HepG2 (cell line): ENCODE results near the gene GPR68. TPM values are rescaled to one million over a fixed set of nuclear protein-coding genes. Genes with fewer than 3 reads are reported as not detected.

ENCODE experiments used
- ATAC-seq: fragments of 200-7000 bp; cut with Tn5 transposase; 3 replicates; pipeline ENCODE4 v1.9.1; 2020; ENCODE audit warnings: mild to moderate bottlenecking, moderate library complexity
- BruUV-seq: library from RNA; stranded (reverse); fragments of 400-500 nt; replicated peaks from 2 replicates; lab custom pipeline; 2021; lab: Mats Ljungman, UMichigan
- CTCF ChIA-PET: fragments of 300-600 bp; formaldehyde crosslinking; extraction: SDS; loops from one replicate; lab custom pipeline; 2021; ENCODE audit warnings: low total read pairs, inconsistent platforms, low intra/inter-chr PET ratio; lab: Yijun Ruan, JAX
- POLR2A ChIA-PET: fragments of 350-600 bp; sonication (Branson Sonifier 250); formaldehyde crosslinking; loops from one replicate; lab custom pipeline; 2020; ENCODE audit warnings: antibody characterized with exemption, inconsistent platforms; lab: Yijun Ruan, JAX
- DNase-seq: peaks from one replicate; pipeline ENCODE4 v3.0.0-alpha.2; 2015; ENCODE audit warnings: low spot score
- FAIRE-seq: peaks from 3 replicates; lab custom pipeline; 2011; peaks lifted over from hg19 to GRCh38; lab: Jason Lieb, UNC
- H2AFZ ChIP-seq: one replicate; pipeline ENCODE4 v1.6.1; 2011; ENCODE audit warnings: low read length, inconsistent platforms
- H3K27ac ChIP-seq: fragments of 300-600 bp; 3 replicates; pipeline ENCODE4 v1.8.0; 2011; ENCODE audit warnings: mixed run types, mild to moderate bottlenecking, mixed read lengths, low read length, inconsistent platforms; ENCODE audit not compliant: insufficient read depth; ENCODE audit errors: extremely low read length
- H3K27me3 ChIP-seq, 2 experiments: fragments of 200-600 bp in 1 of 2; 2 replicates in 1 of 2; 3 replicates in 1 of 2; pipeline versions ENCODE4 v1.6.0 to v1.8.0; 2011; ENCODE audit warnings: low read length in 2 of 2, mild to moderate bottlenecking in 2 of 2, moderate library complexity in 2 of 2, inconsistent platforms in 1 of 2; ENCODE audit not compliant: insufficient read depth in 2 of 2, control insufficient read depth in 1 of 2
- H3K36me3 ChIP-seq, 2 experiments: fragments of 200-600 bp in 1 of 2; replicated peaks in 1 of 2; 2 replicates in 1 of 2; 3 replicates in 1 of 2; pipeline versions ENCODE4 v1.5.1 to v1.8.0; 2011; ENCODE audit warnings: low read length in 2 of 2, inconsistent platforms in 1 of 2; ENCODE audit not compliant: insufficient read depth in 2 of 2, control insufficient read depth in 1 of 2
- H3K4me1 ChIP-seq: 2 replicates; pipeline ENCODE4 v1.5.1; 2012; ENCODE audit warnings: low read length, inconsistent platforms; ENCODE audit not compliant: insufficient read depth
- H3K4me2 ChIP-seq: 2 replicates; pipeline ENCODE4 v1.6.0; 2011; ENCODE audit warnings: low read depth, low read length, inconsistent platforms
- H3K4me3 ChIP-seq, 3 experiments: fragments of 200-600 bp in 1 of 3; sonication (generic), shearing (Covaris generic) in 1 of 3; replicated peaks in 1 of 3; 2 replicates each; pipeline ENCODE4 v1.5.1; 2011 to 2016; ENCODE audit warnings: low read length in 3 of 3, inconsistent platforms in 2 of 3, low read depth in 2 of 3, mild to moderate bottlenecking in 2 of 3, control low read depth in 1 of 3, mixed read lengths in 1 of 3; ENCODE audit not compliant: insufficient read depth in 1 of 3
- H3K79me2 ChIP-seq: one replicate; pipeline ENCODE4 v1.6.1; 2011; ENCODE audit warnings: low read length, inconsistent platforms; ENCODE audit not compliant: insufficient read depth
- H3K9ac ChIP-seq: 2 replicates; pipeline ENCODE4 v1.6.0; 2011; ENCODE audit warnings: mild to moderate bottlenecking, low read depth, low read length, inconsistent platforms; ENCODE audit not compliant: insufficient read depth
- H3K9me3 ChIP-seq: 2 replicates; pipeline ENCODE4 v1.5.1; 2012; ENCODE audit warnings: mild to moderate bottlenecking, low read length
- H4K20me1 ChIP-seq: 2 replicates; pipeline ENCODE4 v1.6.0; 2011; ENCODE audit warnings: inconsistent platforms, mild to moderate bottlenecking, low read length, moderate library complexity; ENCODE audit not compliant: insufficient read depth
- ATF1 ChIP-seq: IDR thresholded peaks from 2 replicates; pipeline ENCODE4 v1.6.1; 2016; ENCODE audit warnings: mild to moderate bottlenecking, control low read depth
- ATF6 ChIP-seq: sonication (generic); formaldehyde crosslinking; conservative IDR thresholded peaks from 2 replicates; pipeline ENCODE4 v1.4.0; 2020; ENCODE audit warnings: missing genetic modification reagents
- GABPB1 ChIP-seq: IDR thresholded peaks from 2 replicates; pipeline ENCODE4 v1.6.1; 2016; ENCODE audit warnings: mild to moderate bottlenecking, missing genetic modification reagents, moderate library complexity, missing compliant biosample characterization
- HCFC1 ChIP-seq: fragments of 150-350 bp; IDR thresholded peaks from 2 replicates; pipeline ENCODE4 v1.6.1; 2014; ENCODE audit warnings: low read depth, low read length
- KLF15 ChIP-seq: sonication (generic); formaldehyde crosslinking; IDR thresholded peaks from 2 replicates; pipeline ENCODE4 v1.8.1; 2023; ENCODE audit warnings: borderline replicate concordance, mild to moderate bottlenecking, inconsistent platforms, missing genetic modification reagents, mixed read lengths
- LBX2 ChIP-seq: sonication (generic); formaldehyde crosslinking; IDR thresholded peaks from 2 replicates; pipeline ENCODE4 v1.5.0; 2020; ENCODE audit warnings: missing genetic modification reagents, mild to moderate bottlenecking, borderline replicate concordance
- MAFK ChIP-seq, 2 experiments: IDR thresholded peaks in 1 of 2; conservative IDR thresholded peaks in 1 of 2; 2 replicates each; pipeline ENCODE4 v1.6.1; 2011; ENCODE audit warnings: improper control_type of control experiment in 2 of 2, low read length in 2 of 2
- NFE2L1 ChIP-seq: sonication (generic); formaldehyde crosslinking; IDR thresholded peaks from 2 replicates; pipeline ENCODE4 v1.4.0; 2020; ENCODE audit warnings: missing genetic modification reagents, mild to moderate bottlenecking, borderline replicate concordance
- POGZ ChIP-seq: sonication (generic); formaldehyde crosslinking; IDR thresholded peaks from 2 replicates; pipeline ENCODE4 v1.4.0; 2020; ENCODE audit warnings: mild to moderate bottlenecking, missing genetic modification reagents
- ZBTB25 ChIP-seq: IDR thresholded peaks from 2 replicates; pipeline ENCODE4 v1.6.1; 2018; ENCODE audit warnings: missing genetic modification reagents
- ZC3H4 ChIP-seq: sonication (generic); formaldehyde crosslinking; IDR thresholded peaks from 2 replicates; pipeline ENCODE4 v1.4.0; 2020; ENCODE audit warnings: missing genetic modification reagents, borderline replicate concordance
- ZNF17 ChIP-seq: sonication (generic); formaldehyde crosslinking; IDR thresholded peaks from 2 replicates; pipeline ENCODE4 v1.5.0; 2020; ENCODE audit warnings: mild to moderate bottlenecking, missing genetic modification reagents
- ZNF333 ChIP-seq: sonication (generic); formaldehyde crosslinking; IDR thresholded peaks from 2 replicates; pipeline ENCODE4 v1.4.0; 2020; ENCODE audit warnings: mild to moderate bottlenecking, missing genetic modification reagents, borderline replicate concordance
- ZNF550 ChIP-seq: sonication (generic); formaldehyde crosslinking; IDR thresholded peaks from 2 replicates; pipeline ENCODE4 v1.4.0; 2020; ENCODE audit warnings: mild to moderate bottlenecking, missing genetic modification reagents, borderline replicate concordance
- ZNF563 ChIP-seq: sonication (generic); formaldehyde crosslinking; IDR thresholded peaks from 2 replicates; pipeline ENCODE4 v1.8.0; 2022; ENCODE audit warnings: mild to moderate bottlenecking, moderate library complexity, missing genetic modification reagents
- ZNF678 ChIP-seq: sonication (generic); formaldehyde crosslinking; IDR thresholded peaks from 2 replicates; pipeline ENCODE4 v1.4.0; 2020; ENCODE audit warnings: mild to moderate bottlenecking, missing genetic modification reagents
- ZNF7 ChIP-seq: IDR thresholded peaks from 2 replicates; pipeline ENCODE4 v1.6.1; 2016; ENCODE audit warnings: missing biosample characterization, missing genetic modification reagents
- whole genome bisulfite sequencing: methylation state at CpG from one replicate; pipeline ENCODE4 v1.1.6; 2017; ENCODE audit warnings: low lambda C conversion rate; 5-methylcytosine and 5-hydroxymethylcytosine counted together
- in situ Hi-C: cut with HindIII; loops from 2 replicates; pipeline ENCODE4 v1.10.0; 2017; ENCODE audit warnings: low pct_unique_long_range_greater_than_20kb; ENCODE audit not compliant: extremely low pct_ligation_motif_present
- intact Hi-C: fragments of 100-400 bp; cut with micrococcal nuclease; formaldehyde crosslinking; loops from one replicate; pipeline ENCODE4 v1.10.0; 2022; ENCODE audit not compliant: unreplicated experiment
- polyA plus RNA-seq, 8 experiments: library from polyadenylated mRNA; depleted of rRNA in 3 of 8; stranded (reverse) in 7 of 8; unstranded in 1 of 8; fragments of >200 nt; fragmentation: Illumina TruSeq in 4 of 8; extraction: Trizol in 4 of 8; gene quantifications; 2 replicates each; pipeline versions ENCODE4 v1.2.1 to v1.2.3, GENCODE V29; 2011 to 2016; ENCODE audit warnings: low read depth in 4 of 8, missing spikeins in 1 of 8, mixed read lengths in 1 of 8; ENCODE audit not compliant: insufficient read depth in 1 of 8
- total RNA-seq, 5 experiments: library from RNA; depleted of rRNA; stranded (reverse); fragments of >200 nt; fragmentation: Illumina TruSeq; extraction: Trizol; gene quantifications; 2 replicates each; pipeline ENCODE4 v1.2.3, GENCODE V29; 2016; ENCODE audit warnings: low read depth in 1 of 5

The GPR68 gene
- total and polyA plus RNA-seq, 2 of the 13 experiments (the other 11 are each of a cell fraction or from before 2014, with no cell fraction given): not detected

GRCh38 chr14:91219517-91220389 lies 24.8 kb downstream of the GPR68 start:
- FAIRE-seq: no peak
- DNase-seq: no peak
- intact Hi-C loops (no loop called here), in situ Hi-C loops (no loop called here)
- no peaks in the 10 kb centered on the region for H3K79me2 ChIP-seq
- CTCF ChIA-PET: no interaction called here
- no peak for ATAC-seq
- H3K9ac ChIP-seq: no peak overlapping the region
- BruUV-seq: no TSS peak
- H4K20me1 ChIP-seq: no peaks in the 10 kb centered on the region
- H3K4me2 ChIP-seq: no peak overlapping the region
- 76% methylated on average over 13 of the region's 13 CpGs for WGBS
- H3K36me3 ChIP-seq: peaks cover 7 to 19% of the 10 kb centered on the region in 2 experiments; a peak in 4 of 5 replicates
- H3K4me3 ChIP-seq: no peak overlapping the region
- no peak overlapping the region for H3K27ac ChIP-seq
- POLR2A ChIA-PET: no interaction called here
- H2AFZ ChIP-seq: no peak overlapping the region
- H3K9me3 ChIP-seq: no peaks in the 10 kb centered on the region
- H3K4me1 ChIP-seq: no peaks in the 10 kb centered on the region
- TF ChIP-seq ZNF333 (CRISPR knock-in tag): no peak
- TF ChIP-seq ZC3H4 (CRISPR knock-in tag): no peak
- TF ChIP-seq GABPB1 (CRISPR knock-in tag): no peak
- no peak for TF ChIP-seq ZNF550 (CRISPR knock-in tag)
- TF ChIP-seq ATF1 (CRISPR knock-in tag): no peak
- no peak for TF ChIP-seq POGZ (CRISPR knock-in tag)
- no peak for TF ChIP-seq ATF6 (CRISPR knock-in tag)
- no peak for TF ChIP-seq LBX2
- no peak for TF ChIP-seq MAFK (conservative IDR thresholded peaks at IDR 0.05 in 1 of 2, IDR thresholded peaks at IDR 0.05 in 1 of 2; ENCODE audit: low read length in 2 of 2)
- TF ChIP-seq ZNF7: no peak
- TF ChIP-seq KLF15 (CRISPR knock-in tag): no peak
- no peak for TF ChIP-seq ZNF17 (CRISPR knock-in tag)
- no peak for TF ChIP-seq NFE2L1 (CRISPR knock-in tag)
- no peak for TF ChIP-seq ZNF563 (CRISPR knock-in tag)
- no peak for TF ChIP-seq HCFC1
- TF ChIP-seq ZNF678 (CRISPR knock-in tag): no peak
- no peak for TF ChIP-seq ZBTB25 (CRISPR knock-in tag)
- no peaks in the 10 kb centered on the region for H3K27me3 ChIP-seq
